Trophoblast cell (in vitro differentiated cells and primary cell): ENCODE measurements around the gene TMEFF2.

Source experiments
- DNase-seq, 2 donors: peaks; one replicate each; pipeline ENCODE4 v3.0.0-alpha.2; 2016
- H2AFZ ChIP-seq: 2 replicates; pipeline ENCODE4 v1.6.1; 2013; ENCODE audit warnings: low read length, moderate library complexity, mild to moderate bottlenecking; ENCODE audit not compliant: insufficient read depth, poor library complexity
- H2AK5ac ChIP-seq: 2 replicates; pipeline ENCODE4 v1.6.1; 2013; ENCODE audit warnings: mild to moderate bottlenecking, low read length
- H2BK120ac ChIP-seq: 2 replicates; pipeline ENCODE4 v1.6.1; 2013; ENCODE audit warnings: low read length, mild to moderate bottlenecking, moderate library complexity; ENCODE audit not compliant: insufficient read depth, poor library complexity
- H2BK12ac ChIP-seq: 2 replicates; pipeline ENCODE4 v1.6.1; 2013; ENCODE audit warnings: mild to moderate bottlenecking, low read length, moderate library complexity
- H2BK5ac ChIP-seq: 2 replicates; pipeline ENCODE4 v1.6.1; 2013; ENCODE audit warnings: low read length, low read depth, moderate library complexity, mild to moderate bottlenecking; ENCODE audit not compliant: poor library complexity
- H3K14ac ChIP-seq: 2 replicates; pipeline ENCODE4 v1.6.1; 2013; ENCODE audit warnings: mild to moderate bottlenecking, low read length
- H3K18ac ChIP-seq: 2 replicates; pipeline ENCODE4 v1.6.1; 2013; ENCODE audit warnings: mild to moderate bottlenecking, low read length
- H3K23ac ChIP-seq: 2 replicates; pipeline ENCODE4 v1.6.1; 2013; ENCODE audit warnings: low read length
- H3K27ac ChIP-seq: 2 replicates; pipeline ENCODE4 v1.5.1; 2013; ENCODE audit warnings: low read depth, mild to moderate bottlenecking, inconsistent platforms, low read length, moderate library complexity
- H3K27me3 ChIP-seq: 2 replicates; pipeline ENCODE4 v1.6.1; 2013; ENCODE audit warnings: inconsistent platforms, mild to moderate bottlenecking, low read length, moderate library complexity; ENCODE audit not compliant: insufficient read depth
- H3K36me3 ChIP-seq, 2 experiments: 1 replicate in 1 of 2; 2 replicates in 1 of 2; pipeline ENCODE4 v1.6.1; 2013; ENCODE audit warnings: low read length in 2 of 2, mild to moderate bottlenecking in 2 of 2, moderate library complexity in 1 of 2; ENCODE audit not compliant: insufficient read depth in 2 of 2, control insufficient read depth in 1 of 2
- H3K4ac ChIP-seq: 2 replicates; pipeline ENCODE4 v1.6.1; 2013; ENCODE audit warnings: low read depth, mild to moderate bottlenecking, low read length, moderate library complexity
- H3K4me1 ChIP-seq, 2 experiments: 1 replicate in 1 of 2; 2 replicates in 1 of 2; pipeline ENCODE4 v1.6.1; 2013; ENCODE audit warnings: low read length in 2 of 2, mild to moderate bottlenecking in 2 of 2, moderate library complexity in 1 of 2; ENCODE audit not compliant: insufficient read depth in 2 of 2, control insufficient read depth in 1 of 2
- H3K4me2 ChIP-seq: 2 replicates; pipeline ENCODE4 v1.6.1; 2013; ENCODE audit warnings: inconsistent platforms, mild to moderate bottlenecking, low read length, moderate library complexity
- H3K4me3 ChIP-seq: 2 replicates; pipeline ENCODE4 v1.5.1; 2013; ENCODE audit warnings: mild to moderate bottlenecking, low read depth, low read length, inconsistent platforms
- H3K79me1 ChIP-seq: one replicate; pipeline ENCODE4 v1.6.1; 2013; ENCODE audit warnings: low read length
- H3K79me2 ChIP-seq: 2 replicates; pipeline ENCODE4 v1.6.1; 2013; ENCODE audit warnings: low read length, mild to moderate bottlenecking; ENCODE audit not compliant: control insufficient read depth, insufficient read depth, poor library complexity
- H3K9ac ChIP-seq: 2 replicates; pipeline ENCODE4 v1.6.1; 2013; ENCODE audit warnings: mild to moderate bottlenecking, low read length
- H3K9me3 ChIP-seq: 2 replicates; pipeline ENCODE4 v1.6.1; 2013; ENCODE audit warnings: low read depth, mild to moderate bottlenecking, control low read depth, inconsistent platforms, low read length; ENCODE audit not compliant: insufficient read depth
- H4K12ac ChIP-seq: 2 replicates; pipeline ENCODE4 v1.6.1; 2013; ENCODE audit warnings: low read depth, mild to moderate bottlenecking, low read length, moderate library complexity
- H4K8ac ChIP-seq: 2 replicates; pipeline ENCODE4 v1.6.1; 2013; ENCODE audit warnings: low read depth, mild to moderate bottlenecking, low read length, moderate library complexity
- H4K91ac ChIP-seq: one replicate; pipeline ENCODE4 v1.6.1; 2013; ENCODE audit warnings: low read depth, mild to moderate bottlenecking, low read length, moderate library complexity
- WGBS: extraction: QIAGEN DNeasy Blood & Tissue Kit; methylation state at CpG from one replicate; pipeline ENCODE4 v1.1.7; 2013; ENCODE audit warnings: missing lambda C conversion rate; ENCODE audit not compliant: insufficient read length, insufficient coverage; ENCODE audit errors: extremely low coverage; 5-methylcytosine and 5-hydroxymethylcytosine counted together

The TMEFF2 gene

GRCh38 chr2:191974676-191975075 lies 220.1 kb downstream of the TMEFF2 start:
- H3K79me1 ChIP-seq: no peaks in the 10 kb centered on the region
- H3K14ac ChIP-seq: no peak overlapping the region
- no peak overlapping the region for H4K8ac ChIP-seq
- no peaks in the 10 kb centered on the region for H3K27me3 ChIP-seq
- no peak overlapping the region for H2BK12ac ChIP-seq
- no peaks in the 10 kb centered on the region for H3K79me2 ChIP-seq
- H2AFZ ChIP-seq: no peak overlapping the region
- H2BK5ac ChIP-seq: no peak overlapping the region
- H4K91ac ChIP-seq: no peak overlapping the region
- H3K4me3 ChIP-seq: no peak overlapping the region
- no peaks in the 10 kb centered on the region for H3K4me1 ChIP-seq
- no peaks in the 10 kb centered on the region for H3K9me3 ChIP-seq
- no peak overlapping the region for H3K27ac ChIP-seq
- no peak for DNase-seq
- no peak overlapping the region for H3K9ac ChIP-seq
- H4K12ac ChIP-seq: no peak overlapping the region
- H3K36me3 ChIP-seq: no peaks in the 10 kb centered on the region
- no peak overlapping the region for H3K4ac ChIP-seq
- no peak overlapping the region for H3K18ac ChIP-seq
- no peak overlapping the region for H2AK5ac ChIP-seq
- no peak overlapping the region for H3K4me2 ChIP-seq
- no peak overlapping the region for H2BK120ac ChIP-seq
- H3K23ac ChIP-seq: no peak overlapping the region

DNA sequence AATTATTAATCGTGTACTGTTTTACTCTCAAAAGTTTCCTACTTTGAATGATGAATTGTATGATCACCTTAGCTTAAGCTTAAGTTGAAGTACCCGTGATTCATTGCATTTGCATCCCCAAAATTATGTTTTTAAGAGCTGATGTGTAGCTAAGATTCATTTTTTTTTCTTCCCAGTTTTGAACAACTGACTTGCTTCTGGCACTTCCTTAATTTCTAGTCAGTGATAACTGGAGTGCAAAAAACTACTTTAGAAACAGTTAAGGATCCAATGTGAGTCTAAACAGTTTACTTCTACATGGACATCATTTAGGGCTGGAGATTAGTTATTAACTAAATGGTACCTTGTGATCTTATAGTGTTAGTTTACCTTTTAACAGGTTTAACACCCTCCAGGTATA lies 223.9 kb downstream of the TMEFF2 start:
- Histone ChIP-seq H4K8ac (no peak overlapping the region), H3K27me3 (no peaks in the 10 kb centered on the region), H4K12ac (no peak overlapping the region), H2BK120ac (no peak overlapping the region), H2BK5ac (no peak overlapping the region), H3K4me2 (no peak overlapping the region), H2BK12ac (no peak overlapping the region), H3K79me2 (no peaks in the 10 kb centered on the region), H3K9ac (no peak overlapping the region), H3K9me3 (no peaks in the 10 kb centered on the region), H3K4me1 (no peaks in the 10 kb centered on the region), H3K14ac (no peak overlapping the region), H3K4ac (no peak overlapping the region), H3K4me3 (no peak overlapping the region), H3K36me3 (no peaks in the 10 kb centered on the region), H2AK5ac (no peak overlapping the region), H3K18ac (no peak overlapping the region), H2AFZ (no peak overlapping the region), H3K79me1 (no peaks in the 10 kb centered on the region), H4K91ac (no peak overlapping the region), H3K23ac (no peak overlapping the region), H3K27ac (no peak overlapping the region)
- no peak for DNase-seq
- no CpG with 5 or more reads among the region's 2 CpGs for WGBS

DNA sequence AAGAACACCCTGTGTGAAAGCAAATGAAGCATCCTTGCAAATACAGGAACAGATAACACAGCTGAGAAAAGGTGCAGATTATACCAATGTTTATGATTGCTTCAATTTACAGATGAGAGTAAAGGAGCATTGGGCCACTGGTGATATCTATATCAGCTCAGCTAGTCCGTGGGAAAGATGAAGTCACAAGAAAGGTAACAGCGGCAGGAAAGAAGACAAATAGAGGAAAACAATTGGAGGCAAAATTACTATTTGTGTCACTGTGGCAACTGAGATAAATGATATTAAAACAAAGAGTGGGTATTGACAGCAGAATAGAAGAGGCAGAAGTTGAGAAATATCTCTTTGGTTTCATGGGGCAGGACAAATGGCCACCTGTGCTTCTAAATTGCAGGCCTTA lies 226.6 kb downstream of the TMEFF2 start:
- no peaks in the 10 kb centered on the region for H3K27me3 ChIP-seq
- H3K14ac ChIP-seq: no peak overlapping the region
- H3K27ac ChIP-seq: no peak overlapping the region
- H2AFZ ChIP-seq: no peak overlapping the region
- H3K23ac ChIP-seq: no peak overlapping the region
- no peak overlapping the region for H2BK5ac ChIP-seq
- no peak overlapping the region for H2BK120ac ChIP-seq
- no peak overlapping the region for H3K9ac ChIP-seq
- H4K12ac ChIP-seq: no peak overlapping the region
- no peak overlapping the region for H2AK5ac ChIP-seq
- H4K8ac ChIP-seq: no peak overlapping the region
- H3K4me3 ChIP-seq: no peak overlapping the region
- H3K4me2 ChIP-seq: no peak overlapping the region
- H3K79me1 ChIP-seq: no peaks in the 10 kb centered on the region
- H3K18ac ChIP-seq: no peak overlapping the region
- H3K4ac ChIP-seq: no peak overlapping the region
- no peak overlapping the region for H2BK12ac ChIP-seq
- H4K91ac ChIP-seq: no peak overlapping the region
- H3K4me1 ChIP-seq: no peaks in the 10 kb centered on the region
- no peaks in the 10 kb centered on the region for H3K9me3 ChIP-seq
- H3K79me2 ChIP-seq: no peaks in the 10 kb centered on the region
- no peak for DNase-seq
- WGBS: no CpG with 5 or more reads among the region's 2 CpGs
- H3K36me3 ChIP-seq: no peaks in the 10 kb centered on the region

DNA sequence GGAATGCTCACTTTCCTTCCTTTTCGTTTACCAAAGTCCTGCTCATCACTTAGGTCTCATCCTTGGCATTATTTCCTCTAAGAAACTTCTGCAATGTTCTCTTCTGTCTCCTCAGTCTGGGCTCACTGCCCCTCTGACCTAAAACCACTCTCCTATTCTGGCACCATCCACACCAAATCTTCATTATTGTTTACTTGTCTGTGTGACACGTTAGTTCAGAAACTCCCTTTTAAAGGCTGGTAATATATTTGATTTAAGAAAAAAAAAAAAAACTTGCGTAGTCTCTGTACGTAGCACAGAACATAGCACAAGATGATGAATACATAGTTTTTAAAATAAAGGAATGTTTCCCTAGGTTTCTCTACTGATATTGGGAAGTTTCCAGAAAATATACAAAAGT lies 229.0 kb downstream of the TMEFF2 start:
- no CpG with 5 or more reads among the region's 4 CpGs for WGBS
- H3K18ac ChIP-seq: no peak overlapping the region

More for the DNA sequence above, 229.0 kb downstream of the TMEFF2 start:
- Histone ChIP-seq H3K79me2 (no peaks in the 10 kb centered on the region), H2BK5ac (no peak overlapping the region), H4K91ac (no peak overlapping the region), H3K27me3 (no peaks in the 10 kb centered on the region), H3K27ac (no peak overlapping the region), H2AFZ (no peak overlapping the region), H3K14ac (no peak overlapping the region), H2BK120ac (no peak overlapping the region), H4K12ac (no peak overlapping the region), H2BK12ac (no peak overlapping the region), H3K79me1 (no peaks in the 10 kb centered on the region), H3K4me1 (no peaks in the 10 kb centered on the region), H4K8ac (no peak overlapping the region), H2AK5ac (no peak overlapping the region), H3K9me3 (no peaks in the 10 kb centered on the region), H3K36me3 (no peaks in the 10 kb centered on the region), H3K4ac (no peak overlapping the region), H3K23ac (no peak overlapping the region), H3K4me3 (no peak overlapping the region), H3K9ac (no peak overlapping the region), H3K4me2 (no peak overlapping the region)
- no peak for DNase-seq
